Endodermal cell (in vitro differentiated cells): ENCODE measurements around the gene MPST. TPM values are rescaled to one million over a fixed set of nuclear protein-coding genes. Genes with fewer than 3 reads are reported as not detected.

ENCODE experiments used
- DNase-seq: peaks from one replicate; pipeline ENCODE4 v3.0.0-alpha.2; 2017
- H3K27ac ChIP-seq: 2 replicates; pipeline ENCODE4 v1.5.1; 2013; ENCODE audit warnings: mild to moderate bottlenecking, low read depth, low read length, moderate library complexity
- H3K27me3 ChIP-seq: 2 replicates; pipeline ENCODE4 v1.6.1; 2013; ENCODE audit warnings: mild to moderate bottlenecking, low read length, moderate library complexity; ENCODE audit not compliant: insufficient read depth, control insufficient read depth, poor library complexity, severe bottlenecking
- H3K36me3 ChIP-seq: 2 replicates; pipeline ENCODE4 v1.7.0; 2013; ENCODE audit warnings: mild to moderate bottlenecking, low read length, moderate library complexity; ENCODE audit not compliant: control insufficient read depth, insufficient read depth
- H3K4me1 ChIP-seq: one replicate; pipeline ENCODE4 v1.7.0; 2013; ENCODE audit warnings: low read length; ENCODE audit not compliant: control insufficient read depth, insufficient read depth
- H3K4me3 ChIP-seq: 2 replicates; pipeline ENCODE4 v1.5.1; 2013; ENCODE audit warnings: mild to moderate bottlenecking, low read length, moderate library complexity
- H3K9ac ChIP-seq: 2 replicates; pipeline ENCODE4 v1.6.1; 2013; ENCODE audit warnings: mild to moderate bottlenecking, low read length, moderate library complexity; ENCODE audit not compliant: poor library complexity, severe bottlenecking; ENCODE audit errors: extremely low read depth
- H3K9me3 ChIP-seq: 2 replicates; pipeline ENCODE4 v1.6.1; 2013; ENCODE audit warnings: mild to moderate bottlenecking, low read length, moderate library complexity; ENCODE audit not compliant: control insufficient read depth
- H3K27ac Mint-ChIP-seq: 2 replicates; pipeline ENCODE4 v1.8.0; 2020; ENCODE audit warnings: mixed read lengths
- H3K27me3 Mint-ChIP-seq: 2 replicates; pipeline ENCODE4 v1.8.0; 2021; ENCODE audit warnings: mild to moderate bottlenecking, mixed read lengths; ENCODE audit not compliant: insufficient read depth
- H3K36me3 Mint-ChIP-seq: 2 replicates; pipeline ENCODE4 v1.8.0; 2020; ENCODE audit warnings: low read depth, mixed read lengths
- H3K4me1 Mint-ChIP-seq: 2 replicates; pipeline ENCODE4 v1.8.0; 2020; ENCODE audit warnings: mixed read lengths
- H3K4me3 Mint-ChIP-seq: 2 replicates; pipeline ENCODE4 v1.8.0; 2020; ENCODE audit warnings: mild to moderate bottlenecking, moderate library complexity, mixed read lengths
- H3K9me3 Mint-ChIP-seq: 2 replicates; pipeline ENCODE4 v1.8.0; 2020; ENCODE audit warnings: mild to moderate bottlenecking, mixed read lengths
- CTCF ChIP-seq: fragments of 200-600 bp; sonication (generic); conservative IDR thresholded peaks from 2 replicates; pipeline ENCODE4 v1.5.0; 2021; ENCODE audit warnings: antibody characterized with exemption, mild to moderate bottlenecking
- WGBS, 2 experiments: methylation state at CpG; one replicate each; pipeline versions ENCODE4 v1.1.5 to v1.1.7; 2013; ENCODE audit warnings: missing lambda C conversion rate in 2 of 2, mixed read lengths in 1 of 2; ENCODE audit not compliant: insufficient coverage in 1 of 2, insufficient read length in 1 of 2; 5-methylcytosine and 5-hydroxymethylcytosine counted together
- total RNA-seq, 2 donors: library from RNA; stranded (reverse); fragmentation: NEBNext Ultra II Directional in 1 of 2; extraction: Animal tissue kit (Norgen Biotek cat#: 25700) in 1 of 2; gene quantifications; 2 replicates in 1 of 2; 3 replicates in 1 of 2; pipeline ENCODE4 v1.2.1, GENCODE V29; 2021

Gene MPST
- total RNA-seq, 2 donors from 2014 or later = 71.7 to 74.6 TPM

DNA sequence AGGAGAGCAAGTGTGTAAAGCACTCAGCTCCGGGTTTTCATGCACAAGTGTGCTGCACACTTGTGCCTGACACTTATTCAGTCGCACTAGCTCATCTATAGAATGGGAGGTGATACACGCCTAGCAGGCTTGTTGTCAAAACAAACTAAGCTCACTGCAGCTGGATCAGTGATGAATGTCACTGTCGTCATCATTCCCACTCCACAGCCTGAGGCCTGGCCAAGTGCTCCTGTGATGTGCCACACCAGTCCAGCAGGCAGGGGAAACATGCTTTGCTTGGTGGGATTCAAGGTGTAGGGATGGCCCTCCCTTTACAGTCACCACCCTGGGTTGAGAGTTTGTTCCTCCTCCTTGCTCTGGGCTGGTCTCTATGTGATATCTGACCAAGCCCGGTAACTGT lies 6.8 kb downstream of the MPST start:
- Mint-ChIP-seq H3K4me3 (no peak overlapping the region), H3K27ac (no peak overlapping the region), H3K9me3 (no peaks in the 10 kb centered on the region), H3K27me3 (no peaks in the 10 kb centered on the region), H3K4me1 (no peaks in the 10 kb centered on the region), H3K36me3 (peaks cover 38% of the 10 kb centered on the region)
- TF ChIP-seq CTCF = no peak
- no peak overlapping the region for H3K27ac ChIP-seq
- H3K27me3 ChIP-seq = no peaks in the 10 kb centered on the region
- WGBS, 2 experiments = 94 to 96% methylated on average over 4 to 5 of the region's 5 CpGs
- no peaks in the 10 kb centered on the region for H3K9me3 ChIP-seq
- H3K36me3 ChIP-seq = peaks cover 24% of the 10 kb centered on the region
- H3K9ac ChIP-seq = no peak overlapping the region
- DNase-seq = no peak
- H3K4me3 ChIP-seq = no peak overlapping the region
- no peaks in the 10 kb centered on the region for H3K4me1 ChIP-seq

- Histone ChIP-seq H3K4me3 (no peak overlapping the region), H3K4me1 (no peaks in the 10 kb centered on the region), H3K9ac (no peak overlapping the region), H3K36me3 (peaks cover 24% of the 10 kb centered on the region), H3K27ac (no peak overlapping the region), H3K9me3 (no peaks in the 10 kb centered on the region), H3K27me3 (no peaks in the 10 kb centered on the region)
- TF ChIP-seq CTCF = no peak
- H3K36me3 Mint-ChIP-seq = peaks cover 38% of the 10 kb centered on the region
- no peaks in the 10 kb centered on the region for H3K9me3 Mint-ChIP-seq
- WGBS, 2 experiments = 93 to 96% methylated on average over 4 to 7 of the region's 7 CpGs
- H3K27ac Mint-ChIP-seq = no peak overlapping the region
- no peaks in the 10 kb centered on the region for H3K27me3 Mint-ChIP-seq
- peaks cover 7% of the 10 kb centered on the region for H3K4me1 Mint-ChIP-seq
- H3K4me3 Mint-ChIP-seq = no peak overlapping the region
- no peak for DNase-seq
Observed at GRCh38 chr22:37027556-37027955, 8.0 kb downstream of the MPST start.

DNA sequence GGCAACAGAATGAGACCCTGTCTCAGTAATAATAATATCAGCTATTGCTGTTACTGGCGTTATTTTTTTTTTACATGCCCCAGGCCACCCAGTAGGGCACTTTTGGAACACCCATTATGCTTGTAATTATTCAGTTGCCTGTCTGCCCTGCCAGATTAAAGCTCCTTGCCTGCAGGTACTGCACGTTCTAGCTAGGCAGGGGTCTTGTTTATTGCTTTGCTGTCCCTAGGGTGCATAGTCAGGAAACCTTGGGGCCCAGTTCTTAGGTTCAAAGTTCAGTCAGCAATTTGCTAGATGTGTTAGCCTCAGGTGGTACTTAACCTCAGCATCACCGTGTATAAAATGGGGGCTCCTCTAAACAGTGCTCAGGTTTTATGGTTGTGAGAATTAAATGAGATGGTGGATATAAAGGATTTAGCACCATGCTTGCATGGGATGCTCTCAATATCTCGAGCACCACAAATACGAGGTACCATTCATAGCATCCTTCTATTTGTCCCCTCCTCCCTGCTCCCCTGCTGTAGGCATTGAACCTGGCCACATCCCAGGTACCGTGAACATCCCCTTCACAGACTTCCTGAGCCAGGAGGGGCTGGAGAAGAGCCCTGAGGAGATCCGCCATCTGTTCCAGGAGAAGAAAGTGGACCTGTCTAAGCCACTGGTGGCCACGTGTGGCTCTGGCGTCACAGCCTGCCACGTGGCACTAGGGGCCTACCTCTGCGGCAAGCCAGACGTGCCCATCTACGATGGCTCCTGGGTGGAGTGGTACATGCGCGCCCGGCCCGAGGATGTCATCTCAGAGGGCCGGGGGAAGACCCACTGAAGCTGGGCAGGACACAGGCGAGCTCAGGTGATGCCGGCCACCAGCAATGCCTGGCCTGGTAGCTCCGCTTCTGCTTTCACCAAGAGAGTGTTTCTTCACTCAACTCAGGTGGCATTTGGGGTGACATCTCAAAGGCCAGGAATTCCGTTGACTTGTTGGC lies 9.4 kb downstream of the MPST start:
- Histone ChIP-seq H3K9me3 (no peaks in the 10 kb centered on the region), H3K9ac (no peak overlapping the region), H3K27me3 (no peaks in the 10 kb centered on the region), H3K4me3 (no peak overlapping the region), H3K36me3 (peaks cover 24% of the 10 kb centered on the region), H3K4me1 (no peaks in the 10 kb centered on the region), H3K27ac (no peak overlapping the region)
- DNase-seq = no peak
- TF ChIP-seq CTCF = no peak
- Mint-ChIP-seq H3K9me3 (no peaks in the 10 kb centered on the region), H3K36me3 (peaks cover 38% of the 10 kb centered on the region), H3K27ac (no peak overlapping the region), H3K4me3 (no peak overlapping the region), H3K4me1 (peaks cover 19% of the 10 kb centered on the region), H3K27me3 (no peaks in the 10 kb centered on the region)
- 94 to 100% methylated on average over 10 to 22 of the region's 22 CpGs for WGBS, 2 experiments
